ENCODE data around the gene ATP13A1.

The ATP13A1 gene

DNA sequence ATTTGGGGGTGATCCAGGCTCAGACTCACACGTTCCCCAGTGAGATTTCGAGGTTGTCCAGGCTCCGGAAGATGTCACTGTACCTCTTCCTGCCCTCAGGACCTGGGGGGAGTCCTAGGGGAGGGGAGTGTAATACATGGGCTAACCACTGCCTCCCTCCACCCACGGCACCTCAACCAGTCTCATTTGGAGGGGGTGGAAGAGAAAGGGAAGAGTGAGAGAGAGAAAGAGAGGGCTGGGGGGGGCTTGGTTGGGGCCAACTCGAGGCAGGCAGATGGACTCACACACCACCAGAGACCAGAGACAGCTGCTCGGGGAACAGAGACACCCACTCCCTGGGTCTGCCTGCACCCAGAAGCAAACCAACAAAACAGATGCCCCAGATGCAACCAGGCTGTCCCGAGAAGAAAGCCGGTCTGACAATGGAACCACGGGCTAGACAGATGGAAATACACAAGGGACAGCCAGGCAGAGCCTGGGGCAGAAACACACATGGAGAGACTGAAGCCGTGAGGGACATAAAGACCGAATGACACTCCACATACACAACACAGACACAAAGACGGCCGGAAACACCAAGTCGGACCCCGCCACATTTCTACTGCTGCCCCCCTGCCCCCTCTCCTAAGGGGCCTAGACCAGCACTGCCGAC is 20.8 kb downstream of the ATP13A1 start:
- DNase-seq: no peak

DNA sequence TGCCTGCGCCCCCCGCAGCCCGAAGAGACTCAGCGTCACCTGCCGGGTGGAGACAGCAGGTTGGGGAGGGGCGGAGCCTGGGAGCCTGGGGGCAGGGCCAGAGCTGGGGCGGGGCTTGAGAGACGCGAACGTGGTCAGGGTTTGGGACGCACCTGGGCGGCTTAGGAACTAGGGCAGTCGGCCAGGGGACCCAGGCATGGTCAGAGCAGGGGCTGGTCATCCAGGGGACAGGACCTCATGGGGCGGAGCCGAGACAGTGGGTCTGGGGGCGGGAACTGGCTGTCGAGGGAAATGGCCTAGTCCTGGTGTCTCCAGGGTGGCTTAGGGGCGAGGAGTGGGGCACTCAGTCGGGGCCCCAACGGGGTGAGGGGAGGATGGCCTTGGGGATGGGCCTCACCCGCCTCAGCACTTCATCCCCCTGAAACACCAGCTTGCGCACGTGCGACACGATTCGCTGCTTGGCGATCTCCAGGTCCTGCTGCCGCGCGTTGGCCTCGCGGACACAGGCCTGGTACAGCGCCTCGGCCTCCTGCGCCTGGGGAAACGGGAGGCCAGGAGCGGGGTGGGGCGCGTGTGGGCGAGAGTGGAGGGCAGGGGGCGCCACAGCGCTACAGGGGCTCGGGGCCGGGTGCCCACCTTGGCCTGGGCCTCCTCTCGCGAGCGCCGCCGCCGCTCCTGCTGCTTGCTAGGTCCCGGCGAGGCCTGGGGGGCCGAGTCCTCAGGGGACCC is 25.8 kb downstream of the ATP13A1 start:
- no peak for DNase-seq

DNA sequence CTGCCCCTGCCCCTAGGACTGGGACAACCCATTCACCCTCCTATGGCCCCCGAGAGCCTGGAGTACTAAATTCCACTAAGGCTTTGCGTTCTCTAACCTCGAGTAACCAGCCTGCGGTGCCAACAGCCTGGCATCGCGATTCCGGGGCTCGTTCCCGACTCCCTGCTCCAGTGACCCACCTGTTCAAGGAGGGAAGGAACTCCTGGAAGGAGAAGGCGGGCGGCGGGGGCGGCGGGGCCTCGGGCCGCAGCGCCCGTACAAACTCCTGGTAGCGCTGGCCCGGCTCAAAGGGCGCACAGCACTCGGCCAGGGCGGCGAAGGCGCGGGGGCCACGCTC is 26.3 kb downstream of the ATP13A1 start:
- no peak for DNase-seq

DNA sequence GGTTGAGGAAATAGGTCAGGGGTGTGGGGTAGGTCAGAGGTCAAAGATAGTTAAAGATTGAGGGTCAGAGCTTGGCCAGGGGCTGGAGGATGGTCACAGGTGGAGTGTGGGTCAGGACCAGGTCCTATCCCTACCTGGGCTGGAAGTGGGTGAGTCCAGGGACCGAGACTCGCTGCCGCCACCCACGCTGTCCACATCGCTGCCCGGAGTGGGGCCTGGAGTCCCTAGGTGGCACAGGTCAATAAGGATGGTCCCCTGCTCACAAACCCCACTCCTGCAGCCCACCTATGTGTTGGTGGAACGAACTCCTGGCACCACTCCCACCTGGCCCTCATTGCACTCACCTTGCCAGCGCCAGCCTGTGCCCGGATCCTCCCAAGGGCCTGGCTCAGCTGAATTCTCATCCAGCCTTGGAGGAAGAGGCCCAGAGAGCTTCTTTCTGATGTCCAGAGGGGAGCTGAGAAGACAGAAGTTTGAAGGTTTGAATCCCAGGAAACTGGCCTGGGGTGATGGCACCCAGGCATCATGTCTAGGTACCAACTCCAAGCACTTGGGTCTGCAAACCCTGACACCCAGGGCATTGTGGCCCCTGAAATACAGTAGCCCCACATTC is 26.8 kb downstream of the ATP13A1 start:
- no peak for DNase-seq

DNA sequence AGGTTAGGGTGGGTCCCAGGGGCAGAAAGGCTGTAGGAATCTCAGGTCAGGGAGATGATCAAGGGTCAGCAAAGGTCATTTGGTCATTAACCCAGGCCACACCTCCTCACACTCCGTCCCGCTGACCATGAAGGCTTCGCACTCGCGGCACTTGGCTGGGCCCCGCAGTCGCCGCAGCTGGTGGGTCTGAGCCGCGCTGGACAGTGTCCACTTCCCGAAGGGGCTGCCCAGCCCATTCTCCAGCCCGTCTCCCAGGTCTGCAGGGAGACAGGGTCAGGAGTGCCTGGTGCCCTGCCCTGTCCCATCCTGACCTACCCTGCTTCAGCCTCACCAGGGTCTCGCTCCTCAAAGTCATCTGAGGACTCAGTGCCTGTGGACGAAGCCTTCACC is 28.2 kb downstream of the ATP13A1 start:
- no peak for DNase-seq

DNA sequence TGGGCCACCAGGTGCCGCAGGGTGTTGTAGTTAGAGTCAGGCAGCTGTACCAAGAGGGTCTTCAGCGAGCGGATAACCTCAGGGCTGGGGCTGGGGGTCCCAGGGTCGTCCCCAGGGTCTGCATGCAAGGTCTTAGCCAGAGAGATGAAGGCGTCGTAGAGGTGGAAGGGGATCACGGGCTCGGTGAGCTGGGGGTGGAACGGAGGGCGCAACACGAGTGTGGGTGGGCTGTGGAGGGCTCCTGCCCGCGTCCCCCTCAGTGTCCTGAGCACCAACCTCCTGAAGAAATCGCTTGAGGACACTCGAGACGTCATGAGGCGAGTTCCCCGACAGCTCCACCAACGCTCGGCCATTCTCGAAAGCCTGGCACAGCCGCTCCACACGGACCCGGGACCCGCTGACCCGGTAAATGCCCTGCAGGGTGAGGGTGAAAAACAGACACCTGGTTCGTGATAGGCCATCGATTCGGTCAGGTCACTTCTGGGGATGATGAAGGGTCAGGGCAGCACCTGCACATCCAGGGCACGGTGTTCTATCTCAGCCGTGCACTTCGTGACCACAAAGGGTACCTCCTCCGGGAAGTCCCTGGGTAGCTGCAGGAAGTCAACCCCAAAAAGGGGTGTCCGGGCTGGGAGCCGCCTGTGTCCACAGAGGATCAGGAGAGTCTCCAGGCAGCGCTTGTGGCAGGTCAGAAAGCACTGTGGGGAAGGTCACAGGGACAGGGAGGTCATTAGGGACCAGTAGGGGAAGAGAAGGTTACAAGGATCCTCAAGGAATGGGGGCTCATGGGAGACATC is 28.8 kb downstream of the ATP13A1 start:
- DNase-seq: no peak

DNA sequence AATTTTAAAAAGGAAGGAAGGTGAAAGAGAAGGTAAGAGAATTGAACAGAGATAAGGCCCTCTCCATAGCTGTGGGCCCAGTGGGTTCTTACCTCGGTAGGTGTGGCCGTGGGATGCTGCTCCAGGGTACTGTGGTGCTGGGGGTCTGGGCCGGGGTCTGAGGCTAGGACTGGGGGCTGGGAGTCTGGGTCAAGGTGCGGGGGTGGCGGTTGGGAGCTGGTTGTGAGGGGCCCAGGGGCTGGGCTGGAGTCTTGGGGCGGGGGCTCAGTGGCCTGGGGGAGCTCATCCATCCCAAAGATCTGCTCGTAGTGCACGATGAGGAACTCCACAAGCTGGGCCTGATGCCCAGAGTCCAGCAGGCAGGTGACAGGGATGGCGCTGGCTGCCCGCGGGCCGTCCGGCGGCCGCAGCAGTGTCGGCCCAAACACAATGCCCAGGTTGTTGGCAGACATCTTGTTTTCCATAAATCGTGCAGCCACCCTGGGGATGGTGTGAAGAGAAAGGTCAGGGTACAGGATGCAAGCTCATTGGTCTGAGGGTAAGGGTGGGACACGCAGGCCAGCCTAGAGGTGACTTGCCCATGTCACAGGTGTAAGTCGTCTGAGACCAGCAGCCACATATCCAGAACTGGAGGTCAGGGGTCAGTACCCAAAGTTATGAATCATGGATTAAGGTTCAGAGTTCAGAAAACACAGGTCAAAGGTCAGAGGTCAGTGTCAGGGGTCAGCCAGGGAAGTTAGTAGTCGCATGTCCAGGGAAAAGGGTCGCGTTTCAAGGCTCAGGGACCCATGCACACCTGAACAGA is 29.6 kb downstream of the ATP13A1 start:
- DNase-seq: no peak

DNA sequence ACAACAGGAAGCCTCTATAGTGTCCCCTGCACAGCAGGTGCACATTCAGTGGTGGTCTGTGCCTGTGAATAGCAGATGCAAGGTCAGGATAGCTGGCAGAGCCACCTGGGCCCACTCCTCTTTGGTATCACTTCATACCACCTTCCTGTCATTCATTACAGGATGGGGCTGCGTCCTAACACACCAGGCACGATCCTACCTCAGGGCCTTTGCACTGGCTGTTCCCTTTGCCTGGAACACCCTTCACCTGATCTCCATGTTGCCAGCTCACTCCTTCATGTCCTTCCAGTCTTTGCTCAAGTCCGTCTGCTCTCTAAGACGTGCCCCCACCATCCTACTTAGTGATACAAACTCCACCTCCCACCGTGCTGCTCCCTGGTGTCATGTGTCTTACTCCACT is 30.8 kb downstream of the ATP13A1 start:
- DNase-seq: no peak

DNA sequence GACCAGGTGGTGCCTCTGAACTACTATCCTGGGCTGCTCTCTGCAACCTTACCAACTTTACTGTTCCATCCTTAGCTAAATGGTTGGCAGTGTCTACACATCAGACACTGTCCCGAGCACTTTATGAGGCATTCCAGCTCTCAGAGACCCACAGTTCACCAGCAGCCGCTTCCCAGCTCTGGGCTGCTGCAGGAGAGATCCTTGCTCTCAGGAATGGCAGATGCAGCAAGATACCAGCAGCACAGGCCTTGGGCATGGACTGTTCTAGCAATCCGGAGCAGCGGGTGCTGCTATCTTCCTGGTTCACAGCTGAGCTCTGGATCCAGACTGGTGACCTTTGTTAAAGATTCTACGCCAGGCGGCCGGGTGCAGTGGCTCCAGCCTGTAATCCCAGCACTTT is 32.1 kb downstream of the ATP13A1 start:
- peak; percentile 43 for DNase-seq

DNA sequence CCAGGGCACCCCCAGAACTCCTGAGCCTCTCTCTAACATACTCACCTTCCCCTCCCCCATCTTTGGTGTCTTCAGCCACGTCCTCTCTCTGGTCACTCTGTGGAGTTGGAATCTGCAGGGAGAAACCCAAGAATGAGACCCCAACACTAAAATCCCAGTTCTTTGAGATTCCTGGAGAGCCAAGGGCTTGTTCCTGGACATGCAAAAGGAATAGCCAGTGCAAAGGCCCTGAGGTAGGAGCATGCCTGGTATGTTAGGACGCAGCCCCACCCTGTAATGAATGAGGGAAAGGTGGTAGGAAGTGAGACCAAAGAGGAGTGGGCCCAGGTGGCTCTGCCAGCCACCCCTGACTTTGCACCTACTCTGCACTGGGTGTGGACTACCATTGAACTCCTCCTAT is 33.0 kb downstream of the ATP13A1 start:
- peak; percentile 43 for DNase-seq

DNA sequence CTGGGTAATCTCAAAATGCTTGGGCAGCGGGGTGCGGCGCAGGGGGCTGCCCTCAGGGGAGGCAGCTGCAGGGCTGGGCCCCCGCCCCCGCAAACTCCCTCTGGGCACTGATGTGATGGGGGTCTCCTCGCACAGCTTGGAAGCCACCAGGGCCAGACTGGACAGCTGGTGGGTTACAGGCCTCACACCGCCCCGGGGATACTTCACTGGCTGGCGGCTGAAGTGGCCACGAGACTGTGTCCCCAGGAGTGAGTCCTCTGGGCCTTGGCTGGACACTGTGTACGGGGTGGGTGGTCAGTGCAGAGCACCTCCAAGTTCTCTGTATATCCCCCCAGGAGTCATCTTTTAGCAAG is 33.4 kb downstream of the ATP13A1 start:
- no peak for DNase-seq

DNA sequence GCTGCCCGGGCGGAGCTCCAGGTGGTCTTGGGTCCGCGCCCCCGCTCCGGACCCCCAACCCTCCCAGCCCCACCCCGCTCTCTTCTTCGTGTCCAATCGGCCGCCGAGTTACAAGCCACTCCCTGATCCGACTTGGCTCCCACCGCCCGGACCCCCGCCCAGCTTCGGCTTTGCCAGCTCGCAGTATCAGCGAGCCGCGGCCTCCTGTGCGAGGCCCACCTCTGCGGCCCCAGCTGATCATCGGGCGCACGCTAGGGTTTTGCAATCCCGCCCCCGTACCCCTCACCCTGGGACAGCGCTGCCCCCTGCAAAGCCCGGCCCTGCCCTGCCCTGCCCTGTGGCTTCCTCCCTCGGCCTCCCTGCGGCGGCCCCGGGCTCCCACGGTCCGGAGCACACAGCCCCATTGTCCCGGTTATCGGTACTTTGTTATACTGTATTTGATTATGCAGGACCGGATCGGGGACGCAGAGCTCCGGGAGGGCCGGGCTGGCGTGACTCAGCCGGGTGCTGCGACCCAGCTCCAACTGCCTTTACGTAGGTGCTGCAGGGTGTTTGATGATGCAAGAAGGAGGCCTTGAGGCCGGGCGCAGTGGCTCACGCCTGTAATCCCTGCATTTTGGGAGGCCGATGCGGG is 34.9 kb downstream of the ATP13A1 start:
- DNase-seq: peak; percentile 92

DNA sequence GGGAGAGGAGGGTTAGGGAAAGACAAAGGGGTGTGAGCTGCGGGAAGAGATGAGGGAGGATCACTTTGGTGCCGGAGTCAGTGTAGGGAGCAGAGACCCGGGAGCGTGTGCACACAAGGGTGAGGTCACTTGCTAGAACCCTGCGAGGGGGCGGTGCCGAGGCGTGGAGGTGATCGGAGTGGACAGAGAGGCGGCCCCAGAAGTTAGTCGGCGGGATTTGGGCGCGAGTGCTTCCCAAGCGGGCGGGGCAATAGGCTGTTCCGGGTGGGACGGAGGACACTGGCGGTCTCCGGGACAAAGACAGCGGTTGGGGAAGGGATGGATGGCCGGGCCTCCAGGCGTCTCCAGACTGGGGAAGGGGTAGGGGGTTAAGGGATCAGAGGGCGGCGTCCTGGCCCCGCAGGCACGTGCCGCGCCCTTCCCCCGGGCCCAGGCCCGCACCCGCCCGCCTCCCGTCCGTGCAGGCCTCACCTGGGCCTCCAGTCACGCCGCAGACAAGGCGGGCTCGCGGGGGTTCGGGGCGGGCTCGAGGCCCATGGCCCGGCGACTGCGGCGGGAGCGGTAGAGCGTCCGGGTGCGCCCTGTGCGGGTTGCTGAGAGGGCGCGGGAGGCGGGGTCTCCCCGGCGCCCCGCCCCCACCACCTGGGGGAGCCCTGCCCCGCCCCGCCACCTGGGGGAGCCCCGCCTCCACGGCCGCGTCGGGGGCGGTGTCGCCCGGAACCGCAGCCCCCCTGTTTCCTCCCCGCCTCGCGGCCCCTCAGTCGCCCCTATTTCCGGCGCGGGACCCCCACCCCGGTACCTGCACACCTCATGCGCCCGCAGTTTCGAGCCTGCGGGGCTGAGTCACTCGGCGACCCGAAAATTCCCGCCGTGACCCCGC is 35.6 kb downstream of the ATP13A1 start, which contains the start of gene LPAR2:
TSS of gene LPAR2 (minus strand) at position 600 of the 880 bp plus-strand sequence. CDS start 945 bp downstream, outside the sequence.
- peak; percentile 89 for DNase-seq

DNA sequence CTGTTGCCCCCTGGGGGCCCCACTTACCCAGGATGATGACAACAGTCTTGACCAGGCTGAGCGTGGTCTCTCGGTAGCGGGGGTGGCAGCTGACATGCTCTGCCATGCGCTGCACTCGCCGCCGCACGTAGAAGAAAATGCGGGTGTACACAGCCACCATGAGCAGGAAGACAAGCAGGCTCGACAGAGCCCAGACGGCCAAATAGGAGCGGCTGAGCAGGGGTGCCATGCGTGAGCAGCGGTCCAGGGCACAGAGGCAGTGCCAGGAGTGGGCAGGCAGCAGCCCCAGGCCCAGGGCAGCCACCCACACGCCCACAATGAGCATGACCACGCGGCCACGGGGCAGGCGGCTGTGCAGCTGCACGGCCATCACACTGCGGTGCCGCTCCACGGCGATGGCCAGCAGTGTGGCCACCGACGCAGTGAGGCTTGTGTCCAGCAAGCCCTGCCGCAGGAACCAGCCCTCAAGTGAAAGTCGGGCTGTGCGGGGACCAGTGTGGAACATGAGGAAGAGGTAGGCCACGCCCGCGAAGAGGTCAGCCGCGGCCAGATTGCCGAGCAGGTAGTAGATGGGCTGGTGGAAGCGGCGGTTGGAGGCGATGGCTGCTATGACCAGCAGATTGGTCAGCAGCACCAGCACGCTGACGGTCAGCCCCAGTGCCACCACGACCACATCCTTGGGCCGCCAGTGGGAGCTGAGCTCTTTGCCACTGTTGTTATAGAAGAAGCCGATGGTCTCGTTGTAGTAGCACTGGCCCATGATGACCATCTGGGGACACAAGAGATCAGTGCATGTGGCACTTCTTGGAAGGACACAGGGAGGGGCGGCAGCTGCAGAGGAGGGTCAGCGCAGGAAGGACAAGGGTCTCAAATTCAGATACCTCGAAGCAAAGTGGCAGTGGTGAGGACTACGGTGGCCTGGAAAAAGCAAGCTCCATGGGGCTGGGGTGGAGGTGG is 36.7 kb downstream of the ATP13A1 start:
- DNase-seq: peak; percentile 52

DNA sequence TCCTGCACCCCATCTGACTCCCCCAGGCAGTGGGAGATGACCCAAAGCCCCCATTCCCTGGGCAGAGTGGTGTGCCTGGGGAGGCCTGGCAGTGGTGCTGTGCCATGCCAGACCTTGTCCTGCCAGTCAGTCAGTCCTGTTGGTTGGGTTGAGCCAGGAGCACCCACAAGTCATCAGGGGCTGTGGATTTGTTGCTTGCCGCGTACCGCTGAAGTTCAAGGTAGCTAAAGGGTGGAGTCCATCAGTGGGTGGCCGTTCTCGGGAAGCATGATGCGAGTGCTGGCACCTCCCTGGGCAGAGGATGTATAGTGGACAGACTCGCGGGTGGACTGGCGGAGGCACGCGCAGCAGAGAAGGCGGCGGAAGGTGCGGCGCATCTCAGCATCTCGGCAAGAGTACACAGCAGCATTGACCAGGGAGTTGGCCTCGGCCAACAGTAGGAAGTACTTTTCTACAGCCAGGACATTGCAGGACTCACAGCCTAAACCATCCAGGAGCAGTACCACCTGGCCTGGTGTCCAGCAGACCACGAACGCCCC is 39.4 kb downstream of the ATP13A1 start:
- DNase-seq: no peak

DNA sequence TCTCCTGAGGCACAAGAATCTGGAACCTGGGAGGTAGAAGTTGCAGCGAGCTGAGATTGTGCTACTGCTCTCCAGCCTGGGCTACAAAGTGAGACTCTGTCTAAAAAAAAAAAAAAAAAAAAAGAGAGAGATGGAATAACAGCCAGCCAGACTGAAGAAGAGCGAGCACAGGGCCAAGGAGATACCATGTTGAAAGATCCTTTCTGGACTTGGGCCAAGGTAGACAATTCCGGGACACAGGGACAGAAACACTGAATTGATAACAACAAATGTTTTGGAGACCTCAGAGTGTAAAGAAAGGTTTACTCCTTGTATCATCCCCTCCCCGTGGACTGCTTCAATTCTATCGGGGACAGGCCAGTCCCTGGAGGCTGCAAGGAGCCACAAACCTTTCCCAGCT is 40.1 kb downstream of the ATP13A1 start:
- DNase-seq: no peak

DNA sequence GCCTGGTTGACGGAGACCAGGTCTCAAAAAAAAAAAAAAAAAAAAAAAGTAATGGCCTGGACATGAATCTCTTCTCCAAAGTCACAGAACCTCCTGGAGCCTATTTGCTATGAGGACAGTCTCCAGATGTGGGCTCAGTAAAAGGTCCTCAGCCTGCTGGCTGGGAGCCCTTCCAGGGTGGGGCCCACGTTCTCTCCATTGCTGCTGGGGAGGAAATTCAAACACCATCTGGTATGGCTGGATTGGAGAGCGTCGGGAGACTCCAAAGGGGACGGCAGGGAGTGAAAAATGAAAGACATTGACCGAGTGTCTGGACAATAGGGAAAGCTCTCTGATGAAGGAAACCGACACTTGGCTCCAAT is 43.6 kb downstream of the ATP13A1 start:
- no peak for DNase-seq

DNA sequence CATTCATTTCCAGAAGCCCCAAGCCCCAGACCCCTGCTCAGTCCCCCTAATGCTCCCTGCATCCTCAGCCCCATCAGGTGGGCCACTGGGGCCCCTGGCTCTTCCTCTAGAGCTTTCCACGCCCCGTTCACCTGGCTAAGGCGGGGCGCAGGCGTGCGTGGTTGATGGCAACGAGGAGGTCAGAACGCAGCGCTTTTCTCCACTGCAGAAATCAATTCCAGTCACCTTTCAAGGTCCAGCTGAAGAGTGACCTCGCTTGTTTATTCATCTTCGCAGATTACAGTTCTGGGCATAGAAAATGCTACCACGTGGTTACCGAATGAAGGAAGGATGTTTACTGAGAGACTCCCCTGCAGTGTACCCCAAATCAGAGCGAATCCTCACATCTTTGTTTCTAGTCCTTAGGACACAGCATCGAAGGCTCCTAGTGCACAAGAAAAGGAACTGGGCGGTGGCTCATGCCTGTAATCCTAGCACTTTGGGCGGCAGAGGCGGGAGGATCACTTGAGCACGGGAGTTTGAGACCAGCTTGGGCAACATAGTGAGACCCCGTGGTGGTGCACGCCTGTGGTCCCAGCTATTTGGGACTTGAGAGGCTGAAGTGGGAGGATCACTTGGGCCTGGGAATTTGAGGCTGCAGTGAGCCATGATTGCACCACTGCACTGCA is 44.2 kb downstream of the ATP13A1 start:
- DNase-seq: no peak
